ENCODE results near the gene NAPSA.

NAPSA gene

GRCh38 chr19:50365434-50366306, at the start of gene NAPSA:
Gene NAPSA (minus strand): TSS chr19:50365639. CDS start chr19:50365621, 18 bp downstream.
- H3K9me3 ChIP-seq (ENCODE audit: control insufficient read depth, insufficient read depth, low read length), result no peaks in the 10 kb centered on the region
- no peaks in the 10 kb centered on the region for H3K27me3 ChIP-seq (ENCODE audit: control insufficient read depth, insufficient read depth, low read length)
- no peaks in the 10 kb centered on the region for H3K4me1 ChIP-seq (ENCODE audit: control insufficient read depth, insufficient read depth, low read length)
- no peaks in the 10 kb centered on the region for H3K36me3 ChIP-seq (ENCODE audit: control insufficient read depth, insufficient read depth, low read length)
- H3K9ac ChIP-seq (ENCODE audit: low read depth, low read length), result no peak within 1 kb of the TSS
- no peak within 1 kb of the TSS for H3K27ac ChIP-seq (ENCODE audit: low read depth, low read length)
- no peak within 1 kb of the TSS for H3K4me3 ChIP-seq (ENCODE audit: low read depth, low read length)

GRCh38 chr19:50413531-50413930, 48.1 kb upstream of the NAPSA start:
- no peaks in the 10 kb centered on the region for H3K4me1 ChIP-seq (ENCODE audit: control insufficient read depth, insufficient read depth, low read length)
- no peak overlapping the region for H3K27ac ChIP-seq (ENCODE audit: low read depth, low read length)
- H3K9ac ChIP-seq (ENCODE audit: low read depth, low read length), result no peak overlapping the region
- peaks cover 45% of the 10 kb centered on the region for H3K36me3 ChIP-seq (ENCODE audit: control insufficient read depth, insufficient read depth, low read length)
- no peaks in the 10 kb centered on the region for H3K27me3 ChIP-seq (ENCODE audit: control insufficient read depth, insufficient read depth, low read length)
- H3K9me3 ChIP-seq (ENCODE audit: control insufficient read depth, insufficient read depth, low read length), result no peaks in the 10 kb centered on the region
- H3K4me3 ChIP-seq (ENCODE audit: low read depth, low read length), result no peak overlapping the region

- Histone ChIP-seq H3K4me3 (ENCODE audit: low read depth, low read length) (no peak overlapping the region), H3K4me1 (ENCODE audit: control insufficient read depth, insufficient read depth, low read length) (no peaks in the 10 kb centered on the region), H3K9me3 (ENCODE audit: control insufficient read depth, insufficient read depth, low read length) (no peaks in the 10 kb centered on the region), H3K36me3 (ENCODE audit: control insufficient read depth, insufficient read depth, low read length) (peaks cover 48% of the 10 kb centered on the region), H3K27me3 (ENCODE audit: control insufficient read depth, insufficient read depth, low read length) (no peaks in the 10 kb centered on the region), H3K27ac (ENCODE audit: low read depth, low read length) (no peak overlapping the region), H3K9ac (ENCODE audit: low read depth, low read length) (no peak overlapping the region)
Observed at GRCh38 chr19:50413096-50413495, 47.7 kb upstream of the NAPSA start.

- Histone ChIP-seq H3K9me3 (ENCODE audit: control insufficient read depth, insufficient read depth, low read length) (no peaks in the 10 kb centered on the region), H3K27ac (ENCODE audit: low read depth, low read length) (no peak overlapping the region), H3K36me3 (ENCODE audit: control insufficient read depth, insufficient read depth, low read length) (peaks cover 51% of the 10 kb centered on the region), H3K9ac (ENCODE audit: low read depth, low read length) (no peak overlapping the region), H3K27me3 (ENCODE audit: control insufficient read depth, insufficient read depth, low read length) (no peaks in the 10 kb centered on the region), H3K4me3 (ENCODE audit: low read depth, low read length) (no peak overlapping the region), H3K4me1 (ENCODE audit: control insufficient read depth, insufficient read depth, low read length) (no peaks in the 10 kb centered on the region)
Observed at GRCh38 chr19:50412419-50412818, 47.0 kb upstream of the NAPSA start.

- peaks cover 69% of the 10 kb centered on the region for H3K36me3 ChIP-seq (ENCODE audit: control insufficient read depth, insufficient read depth, low read length)
- H3K27me3 ChIP-seq (ENCODE audit: control insufficient read depth, insufficient read depth, low read length), result no peaks in the 10 kb centered on the region
Observed at GRCh38 chr19:50410109-50410508, 44.7 kb upstream of the NAPSA start.

GRCh38 chr19:50409347-50409746, 43.9 kb upstream of the NAPSA start:
- H3K9ac ChIP-seq (ENCODE audit: low read depth, low read length), result no peak overlapping the region
- no peaks in the 10 kb centered on the region for H3K4me1 ChIP-seq (ENCODE audit: control insufficient read depth, insufficient read depth, low read length)
- no peaks in the 10 kb centered on the region for H3K9me3 ChIP-seq (ENCODE audit: control insufficient read depth, insufficient read depth, low read length)
- H3K27me3 ChIP-seq (ENCODE audit: control insufficient read depth, insufficient read depth, low read length), result no peaks in the 10 kb centered on the region
- H3K27ac ChIP-seq (ENCODE audit: low read depth, low read length), result no peak overlapping the region
- H3K4me3 ChIP-seq (ENCODE audit: low read depth, low read length), result no peak overlapping the region
- H3K36me3 ChIP-seq (ENCODE audit: control insufficient read depth, insufficient read depth, low read length), result peaks cover 71% of the 10 kb centered on the region

More at GRCh38 chr19:50410109-50410508, 44.7 kb upstream of the NAPSA start:
- no peak overlapping the region for H3K27ac ChIP-seq (ENCODE audit: low read depth, low read length)
- no peak overlapping the region for H3K4me3 ChIP-seq (ENCODE audit: low read depth, low read length)
- H3K9me3 ChIP-seq (ENCODE audit: control insufficient read depth, insufficient read depth, low read length), result no peaks in the 10 kb centered on the region
- no peaks in the 10 kb centered on the region for H3K4me1 ChIP-seq (ENCODE audit: control insufficient read depth, insufficient read depth, low read length)
- H3K9ac ChIP-seq (ENCODE audit: low read depth, low read length), result no peak overlapping the region

GRCh38 chr19:50406829-50407228, 41.4 kb upstream of the NAPSA start:
- Histone ChIP-seq H3K9me3 (ENCODE audit: control insufficient read depth, insufficient read depth, low read length) (no peaks in the 10 kb centered on the region), H3K4me3 (ENCODE audit: low read depth, low read length) (no peak overlapping the region), H3K4me1 (ENCODE audit: control insufficient read depth, insufficient read depth, low read length) (no peaks in the 10 kb centered on the region), H3K9ac (ENCODE audit: low read depth, low read length) (no peak overlapping the region), H3K36me3 (ENCODE audit: control insufficient read depth, insufficient read depth, low read length) (peaks cover 77% of the 10 kb centered on the region), H3K27me3 (ENCODE audit: control insufficient read depth, insufficient read depth, low read length) (no peaks in the 10 kb centered on the region), H3K27ac (ENCODE audit: low read depth, low read length) (no peak overlapping the region)

- H3K4me3 ChIP-seq (ENCODE audit: low read depth, low read length), result no peak overlapping the region
- H3K4me1 ChIP-seq (ENCODE audit: control insufficient read depth, insufficient read depth, low read length), result no peaks in the 10 kb centered on the region
- H3K27ac ChIP-seq (ENCODE audit: low read depth, low read length), result no peak overlapping the region
- peaks cover 78% of the 10 kb centered on the region for H3K36me3 ChIP-seq (ENCODE audit: control insufficient read depth, insufficient read depth, low read length)
- H3K27me3 ChIP-seq (ENCODE audit: control insufficient read depth, insufficient read depth, low read length), result no peaks in the 10 kb centered on the region
- H3K9ac ChIP-seq (ENCODE audit: low read depth, low read length), result no peak overlapping the region
- no peaks in the 10 kb centered on the region for H3K9me3 ChIP-seq (ENCODE audit: control insufficient read depth, insufficient read depth, low read length)
Observed at GRCh38 chr19:50406156-50406820, 40.8 kb upstream of the NAPSA start.

GRCh38 chr19:50402544-50403301, 37.3 kb upstream of the NAPSA start:
- no peak overlapping the region for H3K9ac ChIP-seq (ENCODE audit: low read depth, low read length)
- no peak overlapping the region for H3K4me3 ChIP-seq (ENCODE audit: low read depth, low read length)
- H3K9me3 ChIP-seq (ENCODE audit: control insufficient read depth, insufficient read depth, low read length), result no peaks in the 10 kb centered on the region
- H3K27me3 ChIP-seq (ENCODE audit: control insufficient read depth, insufficient read depth, low read length), result no peaks in the 10 kb centered on the region
- no peak overlapping the region for H3K27ac ChIP-seq (ENCODE audit: low read depth, low read length)
- no peaks in the 10 kb centered on the region for H3K4me1 ChIP-seq (ENCODE audit: control insufficient read depth, insufficient read depth, low read length)
- H3K36me3 ChIP-seq (ENCODE audit: control insufficient read depth, insufficient read depth, low read length), result peaks cover 60% of the 10 kb centered on the region

- Histone ChIP-seq H3K27me3 (ENCODE audit: control insufficient read depth, insufficient read depth, low read length) (no peaks in the 10 kb centered on the region), H3K4me3 (ENCODE audit: low read depth, low read length) (no peak overlapping the region), H3K9ac (ENCODE audit: low read depth, low read length) (no peak overlapping the region), H3K9me3 (ENCODE audit: control insufficient read depth, insufficient read depth, low read length) (no peaks in the 10 kb centered on the region), H3K36me3 (ENCODE audit: control insufficient read depth, insufficient read depth, low read length) (peaks cover 55% of the 10 kb centered on the region), H3K4me1 (ENCODE audit: control insufficient read depth, insufficient read depth, low read length) (no peaks in the 10 kb centered on the region), H3K27ac (ENCODE audit: low read depth, low read length) (no peak overlapping the region)
Observed at GRCh38 chr19:50401605-50402450, 36.4 kb upstream of the NAPSA start.

Data from HUES48 (cell line).